Measurements from ENCODE around the gene NPDC1. TPM values are rescaled to one million over a fixed set of nuclear protein-coding genes. Genes with fewer than 3 reads are reported as not detected.

NPDC1 gene
- total RNA-seq, 2 experiments from 2014 or later, result 15.3 to 16.0 TPM

DNA sequence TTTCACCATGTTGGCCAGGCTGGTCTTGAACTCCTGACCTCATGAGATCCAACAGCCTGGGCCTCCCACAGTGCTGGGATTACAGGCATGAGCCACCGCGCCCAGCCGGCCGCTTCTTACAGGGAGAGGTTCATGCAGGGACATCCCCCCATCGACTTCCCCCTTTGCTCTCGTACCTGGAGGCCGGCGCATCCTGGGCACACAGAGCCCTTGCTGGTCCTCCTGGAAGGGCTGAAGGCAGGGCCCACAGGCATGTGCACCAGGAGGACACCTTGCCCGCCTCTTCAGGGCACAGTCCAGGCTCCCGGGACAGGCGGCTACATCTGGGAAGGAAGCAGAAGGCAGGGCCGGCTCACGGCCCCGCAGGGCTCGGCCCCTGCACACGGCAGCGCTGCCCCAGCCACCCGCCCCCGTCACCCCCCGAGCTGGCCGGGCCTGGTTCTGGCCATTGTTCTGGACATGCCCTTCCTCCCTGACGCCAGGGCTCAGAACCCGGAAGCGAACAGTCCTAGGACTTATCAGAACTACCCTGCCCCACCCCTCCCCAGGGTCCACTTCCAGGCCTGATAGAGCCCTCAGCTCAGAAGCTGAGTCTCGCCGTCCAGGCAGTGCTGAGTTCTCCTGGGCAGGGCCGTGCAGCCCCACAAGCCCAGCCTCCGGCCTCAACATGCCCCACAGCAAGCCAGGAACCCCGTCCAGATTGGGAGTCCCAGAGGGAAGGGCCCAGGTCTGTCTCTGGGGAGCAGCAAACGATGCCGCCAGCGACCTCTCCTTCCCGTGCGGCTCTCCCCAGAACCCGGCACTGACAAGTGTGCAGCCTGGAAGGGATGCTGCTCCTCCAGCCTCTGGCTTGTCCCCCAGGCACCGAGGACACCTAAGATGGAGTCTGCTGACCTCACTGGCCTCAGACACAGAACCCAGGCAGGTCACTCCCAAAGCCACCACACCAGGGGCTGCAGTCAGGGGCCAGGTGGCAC lies 2.9 kb downstream of the NPDC1 start:
- Mint-ChIP-seq H3K36me3 (ENCODE audit: low read depth) (no peaks in the 10 kb centered on the region), H3K9me3 (no peaks in the 10 kb centered on the region), H3K4me1 (ENCODE audit: low read depth) (no peaks in the 10 kb centered on the region), H3K27me3 (peaks cover 26% of the 10 kb centered on the region), H3K27ac (no peak overlapping the region), H3K4me3 (no peak overlapping the region)
- no peak for DNase-seq
- H3K4me3 ChIP-seq (ENCODE audit: low read length), result no peak overlapping the region
- ChIA-PET POLR2A (no interaction called here), CTCF (interaction anchor here (1.9 to 2.2 kb wide), 2 partner anchors 8 to 21 kb away, joined by 5 to 6 read pairs; no protein-coding TSS in a partner anchor)
- H3K9me3 ChIP-seq (ENCODE audit: control insufficient read depth in 1 of 2, insufficient read depth in 1 of 2, low read length in 2 of 2), result peaks cover 0 to 28% of the 10 kb centered on the region in 2 experiments
- no peaks in the 10 kb centered on the region for H3K36me3 ChIP-seq (ENCODE audit: insufficient read depth, low read length)
- TF ChIP-seq, protein P1, sequence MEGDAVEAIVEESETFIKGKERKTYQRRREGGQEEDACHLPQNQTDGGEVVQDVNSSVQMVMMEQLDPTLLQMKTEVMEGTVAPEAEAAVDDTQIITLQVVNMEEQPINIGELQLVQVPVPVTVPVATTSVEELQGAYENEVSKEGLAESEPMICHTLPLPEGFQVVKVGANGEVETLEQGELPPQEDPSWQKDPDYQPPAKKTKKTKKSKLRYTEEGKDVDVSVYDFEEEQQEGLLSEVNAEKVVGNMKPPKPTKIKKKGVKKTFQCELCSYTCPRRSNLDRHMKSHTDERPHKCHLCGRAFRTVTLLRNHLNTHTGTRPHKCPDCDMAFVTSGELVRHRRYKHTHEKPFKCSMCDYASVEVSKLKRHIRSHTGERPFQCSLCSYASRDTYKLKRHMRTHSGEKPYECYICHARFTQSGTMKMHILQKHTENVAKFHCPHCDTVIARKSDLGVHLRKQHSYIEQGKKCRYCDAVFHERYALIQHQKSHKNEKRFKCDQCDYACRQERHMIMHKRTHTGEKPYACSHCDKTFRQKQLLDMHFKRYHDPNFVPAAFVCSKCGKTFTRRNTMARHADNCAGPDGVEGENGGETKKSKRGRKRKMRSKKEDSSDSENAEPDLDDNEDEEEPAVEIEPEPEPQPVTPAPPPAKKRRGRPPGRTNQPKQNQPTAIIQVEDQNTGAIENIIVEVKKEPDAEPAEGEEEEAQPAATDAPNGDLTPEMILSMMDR (IDR thresholded peaks at IDR 0.05), result no peak
- peaks cover 35% of the 10 kb centered on the region for H3K4me1 ChIP-seq (ENCODE audit: insufficient read depth, low read length)
- no peak overlapping the region for H3K27ac ChIP-seq (ENCODE audit: low read depth in 1 of 2, low read length in 2 of 2)
- intact Hi-C loops (cut with DNase I, micrococcal nuclease), result no loop called here
- H3K27me3 ChIP-seq (ENCODE audit: control insufficient read depth in 1 of 2, insufficient read depth in 2 of 2, low read length in 2 of 2), result peaks cover 37 to 40% of the 10 kb centered on the region in 2 experiments
- no peak for ATAC-seq (ENCODE audit: poor library complexity)

DNA sequence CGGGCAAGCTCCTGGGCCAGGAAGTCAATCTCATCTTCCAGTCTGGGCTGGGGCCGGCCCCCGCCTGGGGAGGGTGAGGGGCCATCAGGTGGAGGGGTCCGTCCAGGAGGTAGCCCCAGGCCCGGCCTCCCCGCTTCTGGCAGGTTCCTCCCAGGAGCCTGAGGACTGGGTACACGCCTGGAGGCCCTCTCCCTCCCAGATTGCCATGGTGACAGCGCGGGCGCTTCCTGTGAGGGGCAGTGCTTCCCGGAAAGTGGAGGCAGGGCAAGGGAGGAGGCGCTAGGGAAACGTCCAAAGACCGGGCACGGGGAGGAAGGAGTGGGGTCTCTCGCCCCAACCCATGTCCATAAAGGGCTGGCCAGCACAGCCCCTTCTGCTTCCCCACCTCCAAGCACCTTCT lies 4.9 kb downstream of the NPDC1 start:
- Mint-ChIP-seq H3K9me3 (no peaks in the 10 kb centered on the region), H3K27me3 (peaks cover 9% of the 10 kb centered on the region), H3K27ac (no peak overlapping the region), H3K36me3 (ENCODE audit: low read depth) (no peaks in the 10 kb centered on the region), H3K4me3 (no peak overlapping the region), H3K4me1 (ENCODE audit: low read depth) (no peaks in the 10 kb centered on the region)
- TF ChIP-seq, protein P1 (IDR thresholded peaks at IDR 0.05), result no peak
- DNase-seq (no peak), ATAC-seq (ENCODE audit: poor library complexity) (no peak)
- intact Hi-C loops (cut with DNase I, micrococcal nuclease), result no loop called here
- Histone ChIP-seq H3K27ac (ENCODE audit: low read depth in 1 of 2, low read length in 2 of 2) (no peak overlapping the region), H3K27me3 (ENCODE audit: control insufficient read depth in 1 of 2, insufficient read depth in 2 of 2, low read length in 2 of 2) (peaks cover 22 to 25% of the 10 kb centered on the region in 2 experiments), H3K4me3 (ENCODE audit: low read length) (no peak overlapping the region), H3K4me1 (ENCODE audit: insufficient read depth, low read length) (peaks cover 26% of the 10 kb centered on the region), H3K9me3 (ENCODE audit: control insufficient read depth in 1 of 2, insufficient read depth in 1 of 2, low read length in 2 of 2) (peaks cover 0 to 15% of the 10 kb centered on the region in 2 experiments), H3K36me3 (ENCODE audit: insufficient read depth, low read length) (no peaks in the 10 kb centered on the region)
- CTCF ChIA-PET, result no interaction called here
- POLR2A ChIA-PET, result no interaction called here

DNA sequence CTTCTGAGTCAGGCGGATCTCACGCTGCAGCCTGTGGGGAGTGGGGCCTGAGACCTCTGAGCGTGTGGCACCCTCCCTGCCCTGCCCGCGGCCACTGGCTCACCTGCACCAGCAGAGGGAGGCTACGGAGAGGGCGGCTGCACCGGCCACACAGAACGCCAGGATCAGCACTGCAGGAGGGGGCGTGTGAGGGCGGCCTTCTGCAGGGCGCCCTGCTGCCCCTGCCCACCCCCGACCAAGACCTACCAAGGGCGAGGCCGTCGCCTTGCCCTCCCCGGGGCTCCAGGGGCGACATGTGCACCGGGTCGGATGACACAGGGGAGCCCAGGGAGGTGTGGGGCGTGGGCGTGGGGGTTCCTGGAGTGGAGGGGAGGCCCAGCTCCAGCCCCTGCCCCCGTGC lies 5.4 kb downstream of the NPDC1 start:
- H3K27ac Mint-ChIP-seq, result no peak overlapping the region
- CTCF ChIA-PET, result no interaction called here

More for the DNA sequence above, 5.4 kb downstream of the NPDC1 start:
- Histone ChIP-seq H3K9me3 (ENCODE audit: control insufficient read depth in 1 of 2, insufficient read depth in 1 of 2, low read length in 2 of 2) (peaks cover 0 to 14% of the 10 kb centered on the region in 2 experiments), H3K27me3 (ENCODE audit: control insufficient read depth in 1 of 2, insufficient read depth in 2 of 2, low read length in 2 of 2) (peaks cover 21 to 25% of the 10 kb centered on the region in 2 experiments), H3K4me1 (ENCODE audit: insufficient read depth, low read length) (peaks cover 25% of the 10 kb centered on the region), H3K36me3 (ENCODE audit: insufficient read depth, low read length) (no peaks in the 10 kb centered on the region), H3K4me3 (ENCODE audit: low read length) (no peak overlapping the region), H3K27ac (ENCODE audit: low read depth in 1 of 2, low read length in 2 of 2) (no peak overlapping the region)
- Mint-ChIP-seq H3K4me3 (no peak overlapping the region), H3K4me1 (ENCODE audit: low read depth) (no peaks in the 10 kb centered on the region), H3K27me3 (peaks cover 9% of the 10 kb centered on the region), H3K36me3 (ENCODE audit: low read depth) (no peaks in the 10 kb centered on the region), H3K9me3 (no peaks in the 10 kb centered on the region)
- POLR2A ChIA-PET, result no interaction called here
- TF ChIP-seq, protein P1 (IDR thresholded peaks at IDR 0.05), result no peak
- ATAC-seq (ENCODE audit: poor library complexity) (no peak), DNase-seq (no peak)
- intact Hi-C loops (cut with DNase I, micrococcal nuclease), result no loop called here
